SKM-1 (cell line): ENCODE results near the gene HOXB4.

Experiments
- DNase-seq: peaks from one replicate; lab custom pipeline; 2025; ENCODE audit not compliant: unreplicated experiment; lab: John Stamatoyannopoulos, UW

The HOXB4 gene

DNA sequence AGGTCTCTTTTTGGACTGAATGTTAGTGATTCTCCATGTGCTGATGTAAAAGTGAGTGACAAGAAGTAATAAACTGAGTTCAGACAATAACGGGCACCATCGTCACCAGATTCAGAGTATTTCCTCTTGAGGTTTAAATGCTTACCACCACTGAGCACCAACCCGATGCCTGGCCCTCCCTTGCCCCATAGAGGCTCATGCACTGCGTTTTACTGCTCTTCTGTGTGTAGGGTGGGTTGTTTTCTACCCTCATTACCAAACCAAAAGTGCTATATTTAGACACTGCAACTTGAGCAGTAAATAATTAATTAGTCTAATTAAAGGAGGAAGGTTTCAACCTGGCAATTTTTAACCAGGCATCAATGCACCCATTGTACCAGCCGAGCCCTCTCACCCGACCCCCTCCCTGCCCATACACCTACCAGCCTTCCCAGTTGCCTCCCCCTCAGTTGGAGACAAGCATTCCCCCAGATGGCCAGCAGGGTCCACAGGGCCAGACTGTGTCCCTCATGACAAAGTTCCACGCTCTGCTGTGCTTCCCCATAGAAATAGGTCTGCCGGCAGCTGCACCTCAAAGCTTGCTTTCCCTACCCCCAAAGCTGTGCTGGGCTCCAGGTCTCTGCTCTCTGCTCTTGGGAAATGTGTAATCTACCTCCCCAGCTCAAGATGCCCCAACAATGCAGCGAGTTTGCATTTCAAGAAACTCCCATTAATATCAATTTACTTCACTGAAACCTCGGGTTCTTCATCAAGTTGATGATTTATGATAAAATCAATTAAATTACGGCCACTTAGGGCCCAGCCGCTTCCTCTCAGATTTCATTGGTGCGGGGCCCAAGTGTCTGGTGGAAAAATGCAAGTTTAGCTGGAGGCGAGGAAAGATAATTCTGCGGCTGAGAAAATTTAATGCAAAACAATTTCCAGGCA lies 16.0 kb downstream of the HOXB4 start:
- DNase-seq = no peak

- no peak for DNase-seq
Measured at GRCh38 chr17:48559840-48560817, 18.0 kb downstream of the HOXB4 start.

DNA sequence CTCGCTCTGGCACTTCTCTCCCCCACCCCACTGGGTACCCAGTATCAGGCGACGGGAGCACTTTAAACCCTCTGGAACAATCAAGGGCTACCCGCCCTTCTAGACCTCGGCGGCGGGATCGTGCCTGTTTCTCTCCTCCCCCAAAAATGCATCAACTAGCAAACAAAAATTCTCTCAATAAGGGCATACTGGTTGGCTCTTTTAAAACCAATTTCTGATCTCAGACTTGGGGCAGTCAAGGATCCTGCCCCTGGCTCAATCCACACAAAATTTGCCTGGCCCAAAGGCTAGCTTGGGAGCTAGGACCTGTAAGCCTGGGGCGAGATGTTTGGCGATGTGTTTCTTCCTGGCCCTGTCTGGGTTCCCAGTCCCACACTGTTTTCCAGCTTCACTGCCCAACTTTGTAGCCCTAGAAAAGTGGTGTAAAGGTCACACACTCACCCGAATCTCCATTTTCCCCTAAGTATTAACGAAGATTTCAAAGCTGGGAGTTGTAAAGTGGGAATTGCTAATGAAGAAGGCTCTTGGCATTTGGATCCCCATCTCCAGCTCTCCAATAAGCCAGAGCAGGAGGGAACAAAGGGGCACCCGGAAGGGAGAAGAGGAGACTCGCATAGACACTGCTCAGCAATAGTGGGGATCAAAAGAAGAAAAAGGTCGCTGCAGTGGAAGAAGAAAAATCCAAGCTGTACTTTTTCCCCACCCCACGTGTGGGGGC lies 18.9 kb downstream of the HOXB4 start:
- DNase-seq = no peak

GRCh38 chr17:48558831-48559121 lies 19.4 kb downstream of the HOXB4 start:
- DNase-seq = no peak

- DNase-seq = no peak
Measured at GRCh38 chr17:48558057-48558830, 19.9 kb downstream of the HOXB4 start.

DNA sequence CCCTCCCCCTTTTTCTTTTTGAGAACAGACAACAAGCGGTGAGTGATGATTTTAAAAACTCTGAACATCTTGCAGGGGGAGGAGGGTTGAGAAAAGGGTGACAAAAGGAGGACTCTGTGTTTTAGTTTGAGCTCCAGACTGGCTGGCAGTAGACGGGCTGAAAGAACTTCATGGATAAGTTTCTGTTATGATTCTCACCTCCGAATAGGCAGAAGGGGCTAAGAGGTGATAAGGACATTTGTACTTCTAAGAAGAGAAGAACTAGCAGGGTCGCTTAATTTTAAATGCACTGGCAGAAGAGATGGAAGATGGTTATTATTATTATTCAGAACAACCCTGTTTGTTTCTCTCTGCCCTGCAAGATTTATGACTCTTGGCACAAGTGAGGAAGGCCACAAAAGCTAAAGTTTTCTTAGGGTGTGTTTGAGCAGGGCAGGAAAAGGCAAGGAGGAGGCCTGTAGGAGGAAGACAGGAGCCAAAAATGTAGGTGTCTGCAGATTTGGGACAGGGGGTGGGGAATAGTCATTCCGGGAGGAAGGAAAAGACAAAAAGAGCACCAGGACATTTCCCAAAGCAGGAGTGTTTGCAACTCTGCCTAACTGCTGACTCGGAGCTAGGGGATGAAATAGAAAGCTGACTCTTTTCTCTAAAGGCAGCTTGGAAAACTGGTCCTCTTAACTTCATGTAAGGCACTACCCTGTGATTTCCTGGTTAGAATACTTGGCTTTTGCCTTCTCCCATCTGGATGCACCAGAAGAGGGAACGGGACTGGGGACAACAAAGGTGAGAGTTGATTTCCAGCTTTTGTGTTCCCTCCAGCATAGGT lies 21.4 kb downstream of the HOXB4 start:
- no peak for DNase-seq

- DNase-seq = no peak
Measured at GRCh38 chr17:48556229-48556575, 21.9 kb downstream of the HOXB4 start.

GRCh38 chr17:48555258-48556228 lies 22.6 kb downstream of the HOXB4 start:
- no peak for DNase-seq

DNA sequence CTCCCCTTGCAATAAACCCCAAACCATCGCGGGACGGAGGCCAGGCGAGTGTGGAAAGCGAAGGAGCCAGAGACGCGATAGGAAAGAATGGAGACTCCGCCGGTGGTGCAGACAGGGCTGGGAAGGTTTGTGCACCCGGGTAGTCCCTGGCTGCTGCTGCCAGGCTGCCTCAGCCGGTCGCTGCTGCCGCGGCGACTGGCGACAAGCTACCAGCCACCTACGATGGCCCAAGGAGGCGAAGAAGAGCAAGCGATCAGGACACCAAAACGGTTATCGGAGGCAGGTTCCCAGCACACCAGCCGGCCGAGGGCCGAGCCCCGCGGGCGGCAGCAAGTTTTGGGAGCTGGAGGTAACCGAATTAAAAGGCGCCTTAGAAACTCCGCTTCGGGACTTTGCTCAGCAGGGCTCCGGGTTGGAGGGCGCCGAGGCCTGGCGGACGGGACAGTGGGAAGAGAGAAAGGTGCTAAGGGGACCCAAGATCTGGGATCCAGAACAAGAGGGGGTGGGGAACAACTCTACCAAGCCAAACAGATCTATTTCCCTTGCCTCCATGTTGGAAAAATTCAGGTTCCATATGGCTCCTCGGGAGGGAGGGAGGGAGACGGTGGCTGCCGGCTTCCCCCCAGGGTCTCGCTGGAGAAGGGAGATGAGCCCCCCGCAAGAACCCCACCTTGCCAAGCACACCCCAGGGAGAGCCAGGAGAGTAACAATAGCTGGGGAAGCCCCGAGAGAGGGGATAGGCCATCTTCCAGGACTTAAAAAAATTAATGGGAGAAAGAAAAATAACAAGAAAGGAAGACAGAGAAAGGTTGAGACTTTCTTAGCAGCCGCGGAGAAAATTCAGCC lies 23.5 kb downstream of the HOXB4 start:
- no peak for DNase-seq

GRCh38 chr17:48553826-48554225 lies 24.3 kb downstream of the HOXB4 start:
- no peak for DNase-seq

- DNase-seq = no peak
Measured at GRCh38 chr17:48553190-48553547, 25.0 kb downstream of the HOXB4 start.

DNA sequence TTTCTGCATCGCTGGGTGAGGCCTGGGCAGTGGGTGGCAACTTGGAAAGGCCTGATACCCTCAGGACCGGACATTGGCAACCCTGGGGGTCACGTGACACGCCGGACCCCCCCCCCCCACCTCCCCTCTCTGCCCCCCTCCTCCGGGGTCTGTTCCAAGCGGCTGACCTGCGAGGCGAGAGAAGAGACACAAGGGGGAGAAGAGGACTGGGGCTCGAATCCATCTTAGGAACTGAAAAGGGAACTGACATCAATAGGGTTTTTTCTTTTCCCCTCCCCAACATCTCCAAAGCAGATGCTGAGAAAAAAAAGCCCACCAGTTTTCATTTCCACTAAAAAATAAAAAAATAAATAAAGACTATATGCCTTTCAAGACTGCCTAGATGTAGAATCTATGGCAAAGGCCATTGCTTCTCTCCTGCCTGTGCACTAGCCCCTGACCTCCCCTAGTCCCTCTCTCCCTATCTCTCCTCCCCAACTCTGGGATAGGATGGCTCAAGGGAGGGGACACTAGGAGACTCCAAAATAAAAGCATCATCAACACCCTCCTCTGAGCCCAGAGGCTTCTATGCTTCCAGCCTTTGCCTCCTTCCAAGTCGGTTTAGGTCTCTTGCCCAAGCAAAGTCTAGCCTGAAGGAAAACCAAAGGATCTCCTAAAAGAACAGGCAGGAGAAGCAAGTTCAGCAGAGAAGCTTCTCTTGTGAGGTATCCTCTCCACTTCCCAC lies 25.5 kb downstream of the HOXB4 start:
- DNase-seq = no peak

GRCh38 chr17:48551596-48552465 lies 26.3 kb downstream of the HOXB4 start:
- DNase-seq = no peak

DNA sequence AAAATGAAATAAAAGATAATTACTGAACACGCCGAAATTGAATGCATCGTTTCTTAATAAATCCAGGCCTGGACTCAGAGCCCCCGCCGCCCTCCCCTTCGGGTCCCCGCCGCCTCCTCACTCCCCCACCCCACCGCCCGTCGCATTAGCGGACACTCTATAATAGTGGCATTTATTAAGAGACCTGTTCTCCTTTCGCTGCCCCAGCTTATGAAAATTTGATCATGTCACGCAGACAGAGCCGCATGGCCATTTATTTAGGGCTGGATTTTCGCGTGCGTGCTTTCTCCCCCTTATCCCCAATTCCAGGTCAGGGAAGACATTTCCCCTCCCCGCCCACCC lies 27.0 kb downstream of the HOXB4 start:
- DNase-seq = no peak

DNA sequence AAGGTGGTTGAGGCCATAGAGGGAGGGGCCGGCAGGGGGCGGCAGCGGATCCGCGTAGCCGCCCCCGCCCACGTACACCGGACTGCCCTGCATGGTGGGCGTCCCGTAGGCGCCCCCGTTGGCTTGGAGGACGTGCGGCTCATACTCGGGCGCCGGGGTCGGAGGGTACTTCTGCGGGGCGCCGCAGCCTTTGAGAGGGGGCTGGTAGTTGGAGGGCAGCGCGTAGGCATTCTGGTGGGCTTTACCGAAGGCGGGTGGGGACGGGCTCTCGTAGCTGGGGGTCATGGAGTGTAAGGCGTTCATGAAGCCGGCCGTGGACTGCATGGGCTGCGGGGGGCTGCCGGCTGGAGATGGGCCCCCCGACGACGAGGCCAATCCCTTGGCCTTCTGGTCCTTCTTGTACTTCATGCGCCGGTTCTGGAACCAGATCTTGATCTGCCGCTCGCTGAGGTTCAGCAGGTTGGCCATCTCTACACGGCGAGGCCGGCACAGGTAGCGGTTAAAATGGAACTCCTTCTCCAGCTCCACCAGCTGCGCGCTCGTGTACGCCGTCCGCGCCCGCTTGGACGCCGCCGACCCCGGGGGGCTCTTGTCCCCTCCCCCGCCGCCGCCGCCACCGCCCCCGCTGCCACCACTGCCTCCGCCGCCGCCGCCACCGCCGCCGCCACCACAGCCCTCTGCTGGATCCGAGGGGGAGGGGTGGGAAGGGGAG lies 27.5 kb downstream of the HOXB4 start:
- DNase-seq = no peak
